Upper lobe of right lung (tissue), 1 donor: Measurements from ENCODE around the gene GGT6. TPM values are rescaled to one million over a fixed set of nuclear protein-coding genes. Genes with fewer than 3 reads are reported as not detected.

Source experiments
- ATAC-seq: fragments of 200-7000 bp; cut with Tn5 transposase; one replicate; pipeline ENCODE4 v1.9.1; 2020; ENCODE audit warnings: mild to moderate bottlenecking, moderate library complexity
- DNase-seq: peaks from one replicate; pipeline ENCODE4 v3.0.0-alpha.2; 2020
- H3K27ac ChIP-seq: fragments of 200-600 bp; one replicate; pipeline ENCODE4 v1.8.0; 2022
- H3K27me3 ChIP-seq: fragments of 200-600 bp; one replicate; pipeline ENCODE4 v1.8.0; 2022; ENCODE audit warnings: mild to moderate bottlenecking
- H3K36me3 ChIP-seq: fragments of 200-600 bp; one replicate; pipeline ENCODE4 v1.8.0; 2022
- H3K4me1 ChIP-seq: fragments of 200-600 bp; one replicate; pipeline ENCODE4 v1.8.0; 2022
- H3K4me3 ChIP-seq: fragments of 200-600 bp; one replicate; pipeline ENCODE4 v1.8.0; 2022; ENCODE audit warnings: mild to moderate bottlenecking
- H3K9me3 ChIP-seq: fragments of 200-600 bp; one replicate; pipeline ENCODE4 v1.8.0; 2022
- CTCF ChIP-seq: fragments of 200-600 bp; IDR thresholded peaks from one replicate; pipeline ENCODE4 v1.8.0; 2022; ENCODE audit warnings: antibody characterized with exemption
- intact Hi-C: fragments of 100-400 bp; cut with DNase I; formaldehyde crosslinking; loops from one replicate; pipeline ENCODE4 v1.11.0; 2022
- total RNA-seq: library from RNA; stranded (reverse); fragmentation: NEBNext Ultra II Directional; extraction: Animal tissue kit (Norgen Biotek cat#: 25700); gene quantifications from one replicate; pipeline ENCODE4 v1.2.1, GENCODE V29; 2021
- donor health status: DM: no; HTN: yes; CAD: no; lungs with severe emphysema.

GGT6 gene
- total RNA-seq, 1 donor from 2014 or later: 5.6 TPM

GRCh38 chr17:4512156-4513112 lies 47.9 kb downstream of the GGT6 start:
- no peak for ATAC-seq
- Histone ChIP-seq H3K4me3 (no peak overlapping the region), H3K4me1 (peaks cover 78% of the 10 kb centered on the region), H3K9me3 (no peaks in the 10 kb centered on the region), H3K27me3 (no peaks in the 10 kb centered on the region), H3K36me3 (no peaks in the 10 kb centered on the region), H3K27ac (no peak overlapping the region)
- DNase-seq: no peak
- TF ChIP-seq CTCF: no peak
- intact Hi-C loops: no loop called here

- intact Hi-C loops: no loop called here
- no peak for TF ChIP-seq CTCF
- H3K9me3 ChIP-seq: no peaks in the 10 kb centered on the region
- peak overlapping the region; percentile 11 for H3K27ac ChIP-seq
- H3K4me3 ChIP-seq: no peak overlapping the region
- no peak for ATAC-seq
- DNase-seq: no peak
- no peaks in the 10 kb centered on the region for H3K36me3 ChIP-seq
- H3K27me3 ChIP-seq: no peaks in the 10 kb centered on the region
- peaks cover 75% of the 10 kb centered on the region for H3K4me1 ChIP-seq
Observed at GRCh38 chr17:4511199-4511932, 49.0 kb downstream of the GGT6 start.

GRCh38 chr17:4510618-4510941 lies 49.8 kb downstream of the GGT6 start:
- Histone ChIP-seq H3K27ac (no peak overlapping the region), H3K27me3 (no peaks in the 10 kb centered on the region), H3K4me3 (no peak overlapping the region), H3K9me3 (no peaks in the 10 kb centered on the region), H3K4me1 (peaks cover 78% of the 10 kb centered on the region), H3K36me3 (no peaks in the 10 kb centered on the region)
- intact Hi-C loops: no loop called here
- ATAC-seq: no peak
- DNase-seq: no peak
- TF ChIP-seq CTCF: no peak

- peaks cover 78% of the 10 kb centered on the region for H3K4me1 ChIP-seq
- intact Hi-C loops: no loop called here
- H3K36me3 ChIP-seq: no peaks in the 10 kb centered on the region
- TF ChIP-seq CTCF: no peak
- no peaks in the 10 kb centered on the region for H3K9me3 ChIP-seq
- no peak for DNase-seq
- ATAC-seq: no peak
- H3K27me3 ChIP-seq: no peaks in the 10 kb centered on the region
- peak overlapping the region; percentile 65 for H3K27ac ChIP-seq
- no peak overlapping the region for H3K4me3 ChIP-seq
Observed at GRCh38 chr17:4509923-4510617, 50.3 kb downstream of the GGT6 start.

- TF ChIP-seq CTCF: no peak
- no peak overlapping the region for H3K4me3 ChIP-seq
- H3K27ac ChIP-seq: peak overlapping the region; percentile 65
- DNase-seq (peak; percentile 80), ATAC-seq (peak; percentile 57)
- intact Hi-C loops: no loop called here
- H3K27me3 ChIP-seq: no peaks in the 10 kb centered on the region
- no peaks in the 10 kb centered on the region for H3K9me3 ChIP-seq
- H3K4me1 ChIP-seq: peaks cover 77% of the 10 kb centered on the region
- H3K36me3 ChIP-seq: no peaks in the 10 kb centered on the region
Observed at GRCh38 chr17:4509401-4509800, 51.0 kb downstream of the GGT6 start.
